CD14-positive monocyte (primary cell): Measurements from ENCODE around the gene ADAMTS18. TPM values are rescaled to one million over a fixed set of nuclear protein-coding genes. Genes with fewer than 3 reads are reported as not detected.

Experiments
- DNase-seq, 3 donors: peaks; one replicate each; pipeline ENCODE4 v3.0.0-alpha.2; 2011 to 2022
- H2AFZ ChIP-seq: 2 replicates; pipeline ENCODE4 v1.6.0; 2012; ENCODE audit warnings: mild to moderate bottlenecking, low read depth, low read length, inconsistent platforms; ENCODE audit not compliant: insufficient read depth, poor library complexity, severe bottlenecking
- H3K27ac ChIP-seq, 2 donors: 1 replicate in 1 of 2; 2 replicates in 1 of 2; pipeline ENCODE4 v1.5.1; 2012 to 2013; ENCODE audit warnings: low read length in 2 of 2, control low read depth in 1 of 2, inconsistent platforms in 1 of 2, low read depth in 1 of 2, mild to moderate bottlenecking in 1 of 2
- H3K27me3 ChIP-seq, 2 donors: one replicate each; pipeline versions ENCODE4 v1.6.0 to v1.6.1; 2011 to 2013; ENCODE audit warnings: low read length in 2 of 2; ENCODE audit not compliant: control insufficient read depth in 2 of 2, insufficient read depth in 2 of 2
- H3K36me3 ChIP-seq, 2 donors: replicated peaks in 1 of 2; 1 replicate in 1 of 2; 2 replicates in 1 of 2; pipeline versions ENCODE4 v1.5.1 to v1.6.1; 2012 to 2013; ENCODE audit warnings: low read length in 2 of 2, control low read depth in 1 of 2, inconsistent platforms in 1 of 2, mild to moderate bottlenecking in 1 of 2; ENCODE audit not compliant: insufficient read depth in 2 of 2, control insufficient read depth in 1 of 2
- H3K4me1 ChIP-seq, 2 donors: 1 replicate in 1 of 2; 2 replicates in 1 of 2; pipeline versions ENCODE4 v1.5.1 to v1.6.1; 2012 to 2013; ENCODE audit warnings: low read length in 2 of 2, control low read depth in 1 of 2, inconsistent platforms in 1 of 2, mild to moderate bottlenecking in 1 of 2, moderate library complexity in 1 of 2; ENCODE audit not compliant: insufficient read depth in 2 of 2, control insufficient read depth in 1 of 2
- H3K4me2 ChIP-seq: replicated peaks from 2 replicates; pipeline ENCODE3; 2012; ENCODE audit warnings: low read length, moderate library complexity, mild to moderate bottlenecking; ENCODE audit not compliant: poor library complexity, severe bottlenecking; ENCODE audit errors: extremely low read depth
- H3K4me3 ChIP-seq, 3 experiments: fragments of 200-600 bp in 1 of 3; sonication (generic) in 1 of 3; replicated peaks in 1 of 3; 1 replicate in 2 of 3; 2 replicates in 1 of 3; pipeline ENCODE4 v1.5.1; 2011 to 2013; ENCODE audit warnings: low read length in 3 of 3, mild to moderate bottlenecking in 3 of 3, control low read depth in 2 of 3, low read depth in 2 of 3, inconsistent platforms in 1 of 3, moderate library complexity in 1 of 3
- H3K79me2 ChIP-seq: 2 replicates; pipeline ENCODE4 v1.6.0; 2012; ENCODE audit warnings: mild to moderate bottlenecking, control low read depth, inconsistent platforms, low read length, moderate library complexity; ENCODE audit not compliant: insufficient read depth
- H3K9ac ChIP-seq: 2 replicates; pipeline ENCODE4 v1.6.0; 2017; ENCODE audit warnings: low read length, mild to moderate bottlenecking; ENCODE audit not compliant: insufficient read depth, poor library complexity, severe bottlenecking
- H3K9me3 ChIP-seq, 2 donors: replicated peaks in 1 of 2; 1 replicate in 1 of 2; 2 replicates in 1 of 2; pipeline versions ENCODE4 v1.5.1 to v1.6.1; 2012 to 2013; ENCODE audit warnings: low read length in 2 of 2, control low read depth in 1 of 2; ENCODE audit not compliant: control insufficient read depth in 1 of 2, insufficient read depth in 1 of 2
- H4K20me1 ChIP-seq: 2 replicates; pipeline ENCODE4 v1.6.0; 2012; ENCODE audit warnings: mild to moderate bottlenecking, low read length, control low read depth, moderate library complexity; ENCODE audit not compliant: insufficient read depth
- H3K27ac Mint-ChIP-seq, 7 donors: one replicate each; pipeline ENCODE4 v1.8.0; 2020; ENCODE audit warnings: mild to moderate bottlenecking in 7 of 7, mixed read lengths in 7 of 7, moderate library complexity in 6 of 7, inconsistent platforms in 2 of 7
- H3K27me3 Mint-ChIP-seq, 3 donors: one replicate each; pipeline ENCODE4 v1.8.0; 2021 to 2022; ENCODE audit warnings: low read depth in 3 of 3, mild to moderate bottlenecking in 3 of 3, mixed read lengths in 3 of 3, moderate library complexity in 3 of 3, inconsistent platforms in 1 of 3
- H3K36me3 Mint-ChIP-seq, 2 donors: one replicate each; pipeline ENCODE4 v1.8.0; 2020; ENCODE audit warnings: mixed read lengths in 2 of 2, inconsistent platforms in 1 of 2, mild to moderate bottlenecking in 1 of 2
- H3K4me1 Mint-ChIP-seq: one replicate; pipeline ENCODE4 v1.8.0; 2020; ENCODE audit warnings: mild to moderate bottlenecking, mixed read lengths
- H3K4me3 Mint-ChIP-seq, 2 donors: one replicate each; pipeline ENCODE4 v1.8.0; 2020; ENCODE audit warnings: mild to moderate bottlenecking in 2 of 2, mixed read lengths in 2 of 2, moderate library complexity in 1 of 2
- H3K9me3 Mint-ChIP-seq, 7 donors: one replicate each; pipeline ENCODE4 v1.8.0; 2020 to 2022; ENCODE audit warnings: mixed read lengths in 7 of 7, mild to moderate bottlenecking in 6 of 7, moderate library complexity in 6 of 7, inconsistent platforms in 2 of 7
- CTCF ChIP-seq: fragments of 200-600 bp; IDR thresholded peaks from one replicate; pipeline ENCODE4 v1.8.0; 2022; ENCODE audit warnings: antibody characterized with exemption, mild to moderate bottlenecking
- WGBS: methylation state at CpG from one replicate; pipeline ENCODE4 v1.1.5; 2013; ENCODE audit warnings: missing lambda C conversion rate; ENCODE audit not compliant: insufficient coverage; 5-methylcytosine and 5-hydroxymethylcytosine counted together
- intact Hi-C, 2 donors: fragments of 100-400 bp; cut with micrococcal nuclease; formaldehyde crosslinking; loops; one replicate each; pipeline versions ENCODE4 v1.15.0 to v1.15.1; 2023
- polyA plus RNA-seq, 3 donors: library from polyadenylated mRNA; depleted of rRNA in 1 of 3; unstranded in 2 of 3; stranded (reverse) in 1 of 3; fragments of 300-500 nt in 2 of 3; fragments of >200 nt in 1 of 3; fragmentation: Illumina TruSeq in 2 of 3; gene quantifications; 1 replicate in 2 of 3; 2 replicates in 1 of 3; pipeline ENCODE4 v1.2.3, GENCODE V29; 2012 to 2021

ADAMTS18 gene
- polyA plus RNA-seq, 3 donors = not detected

DNA sequence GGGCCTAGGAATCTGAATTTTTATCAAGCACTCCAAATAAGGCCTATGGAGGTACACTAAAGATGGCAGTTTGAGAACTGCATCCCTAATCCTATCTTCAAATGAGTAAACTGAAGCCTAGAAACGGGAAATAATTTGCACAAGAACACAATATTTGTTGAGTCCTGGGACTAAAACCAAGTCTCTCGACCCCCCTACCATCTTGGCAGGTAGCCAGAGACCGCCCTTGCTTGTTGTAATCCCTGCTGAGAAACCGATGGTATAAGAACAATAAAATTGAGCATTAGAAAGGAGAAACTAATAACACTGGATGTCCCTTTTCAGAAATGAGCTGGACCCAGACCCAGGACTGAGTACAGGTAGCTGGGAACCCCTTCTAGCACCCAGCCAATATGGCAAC, 24.4 kb downstream of the ADAMTS18 start:
- TF ChIP-seq CTCF = no peak
- no peak overlapping the region for H3K4me2 ChIP-seq
- H3K4me1 ChIP-seq = no peaks in the 10 kb centered on the region
- no peaks in the 10 kb centered on the region for H3K79me2 ChIP-seq
- Mint-ChIP-seq H3K4me3 (no peak overlapping the region), H3K27me3 (peaks cover 2 to 5% (median 3%) of the 10 kb centered on the region in 3 donors), H3K36me3 (no peaks in the 10 kb centered on the region), H3K27ac (no peak overlapping the region), H3K9me3 (peaks cover 0 to 9% (median 4%) of the 10 kb centered on the region in 7 donors), H3K4me1 (no peaks in the 10 kb centered on the region)
- H3K9me3 ChIP-seq = peaks cover 3 to 7% of the 10 kb centered on the region in 2 donors
- WGBS = no CpG with 5 or more reads among the region's 4 CpGs
- DNase-seq = no peak
- no peak overlapping the region for H2AFZ ChIP-seq
- no peak overlapping the region for H3K4me3 ChIP-seq
- no peak overlapping the region for H3K9ac ChIP-seq
- H3K36me3 ChIP-seq = no peaks in the 10 kb centered on the region
- H3K27ac ChIP-seq = no peak overlapping the region
- H3K27me3 ChIP-seq = peaks cover 0 to 3% of the 10 kb centered on the region in 2 donors
- H4K20me1 ChIP-seq = no peaks in the 10 kb centered on the region
- intact Hi-C loops = no loop called here

- peaks cover 0 to 9% (median 4%) of the 10 kb centered on the region in 7 donors for H3K9me3 Mint-ChIP-seq
- peaks cover 2 to 5% (median 3%) of the 10 kb centered on the region in 3 donors for H3K27me3 Mint-ChIP-seq
- Histone ChIP-seq H2AFZ (no peak overlapping the region), H4K20me1 (no peaks in the 10 kb centered on the region), H3K4me1 (no peaks in the 10 kb centered on the region), H3K79me2 (no peaks in the 10 kb centered on the region), H3K36me3 (no peaks in the 10 kb centered on the region), H3K27me3 (peaks cover 0 to 3% of the 10 kb centered on the region in 2 donors), H3K4me2 (no peak overlapping the region), H3K4me3 (no peak overlapping the region), H3K9ac (no peak overlapping the region), H3K9me3 (peaks cover 3 to 7% of the 10 kb centered on the region in 2 donors), H3K27ac (no peak overlapping the region)
- TF ChIP-seq CTCF = no peak
- no peak overlapping the region for H3K4me3 Mint-ChIP-seq
- no peak for DNase-seq
- intact Hi-C loops = no loop called here
- H3K4me1 Mint-ChIP-seq = no peaks in the 10 kb centered on the region
- H3K36me3 Mint-ChIP-seq = no peaks in the 10 kb centered on the region
- no peak overlapping the region for H3K27ac Mint-ChIP-seq
- WGBS = 43% methylated on average over 1 of the region's 5 CpGs
These were observed 25.5 kb downstream of the ADAMTS18 start for GRCh38 chr16:77409311-77409710.
